GDM1 (cell line): ENCODE data around the gene MROH2A.

ENCODE experiments used
- DNase-seq: peaks from one replicate; lab custom pipeline; 2025; lab: John Stamatoyannopoulos, UW

Gene MROH2A

GRCh38 chr2:233857511-233858141, 79.5 kb downstream of the MROH2A start:
- peak; percentile 8 for DNase-seq

GRCh38 chr2:233858331-233858730, 80.2 kb downstream of the MROH2A start:
- DNase-seq = no peak

DNA sequence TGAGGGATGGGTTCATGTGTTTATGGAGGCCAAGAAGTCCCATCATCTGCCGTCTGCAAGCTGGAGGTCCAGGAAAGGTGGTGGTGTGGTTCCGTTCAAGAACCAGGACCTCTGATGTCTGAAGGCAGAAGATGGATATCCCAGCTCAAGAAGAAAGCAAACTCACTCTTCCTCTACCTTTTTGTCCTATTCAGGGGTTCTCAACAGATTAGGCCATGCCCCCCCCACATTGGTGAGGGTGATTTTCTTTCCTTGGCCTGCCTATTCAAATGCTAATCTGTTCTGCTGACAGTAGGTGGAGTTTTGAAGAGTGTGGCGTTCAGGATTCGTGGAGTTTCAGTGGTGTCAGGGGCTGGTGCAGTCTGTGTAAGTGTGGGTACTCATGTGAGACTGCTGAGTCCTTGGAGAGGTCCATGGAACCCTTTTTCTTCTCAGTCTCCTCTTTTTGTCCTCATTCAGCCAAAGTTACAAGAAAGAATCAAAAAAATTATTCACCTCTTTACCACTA, 84.2 kb downstream of the MROH2A start:
- no peak for DNase-seq

DNA sequence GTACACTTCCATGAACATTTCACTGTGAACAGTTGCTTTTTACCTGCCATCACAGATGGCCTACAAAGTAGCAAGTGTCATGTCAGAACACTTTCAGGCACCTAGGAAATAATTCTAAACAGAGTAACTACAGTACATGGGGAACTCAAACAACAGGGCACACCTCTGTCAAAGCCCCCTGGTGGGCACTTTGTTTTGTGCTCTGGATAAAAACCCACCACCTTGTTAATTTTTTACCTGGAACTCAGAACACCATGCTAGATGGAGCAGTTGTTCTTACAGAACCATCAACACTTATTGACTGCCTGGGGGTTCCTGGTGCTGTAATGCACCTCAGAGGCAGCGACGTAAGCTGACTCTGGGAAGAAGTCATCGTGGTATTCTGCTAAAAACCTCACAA, 87.7 kb downstream of the MROH2A start:
- DNase-seq = no peak

DNA sequence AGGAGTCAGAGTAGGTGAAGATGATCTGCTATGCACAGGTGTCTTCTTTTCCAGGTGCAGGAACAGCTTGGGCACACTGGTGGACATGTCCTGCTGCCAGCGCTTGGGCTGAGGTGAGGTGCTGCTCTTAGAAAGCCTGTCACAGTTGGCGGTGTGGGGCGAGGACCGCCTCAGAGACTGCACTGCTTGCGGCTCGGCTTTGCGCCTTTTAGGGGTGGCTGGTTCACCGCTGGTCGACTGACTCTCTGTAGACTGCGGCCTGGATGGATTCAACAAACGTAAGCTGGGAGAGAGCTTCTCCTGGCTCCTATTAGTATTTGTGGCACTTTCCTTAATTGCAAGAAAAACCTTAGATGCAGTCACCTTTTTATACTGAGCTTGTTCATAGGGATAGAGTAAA, 88.3 kb downstream of the MROH2A start:
- no peak for DNase-seq

- DNase-seq = no peak
These were observed 89.9 kb downstream of the MROH2A start, which contains the start of gene MSL3B for GRCh38 chr2:233867993-233868532. Gene MSL3B (minus strand): TSS chr2:233868386.

DNA sequence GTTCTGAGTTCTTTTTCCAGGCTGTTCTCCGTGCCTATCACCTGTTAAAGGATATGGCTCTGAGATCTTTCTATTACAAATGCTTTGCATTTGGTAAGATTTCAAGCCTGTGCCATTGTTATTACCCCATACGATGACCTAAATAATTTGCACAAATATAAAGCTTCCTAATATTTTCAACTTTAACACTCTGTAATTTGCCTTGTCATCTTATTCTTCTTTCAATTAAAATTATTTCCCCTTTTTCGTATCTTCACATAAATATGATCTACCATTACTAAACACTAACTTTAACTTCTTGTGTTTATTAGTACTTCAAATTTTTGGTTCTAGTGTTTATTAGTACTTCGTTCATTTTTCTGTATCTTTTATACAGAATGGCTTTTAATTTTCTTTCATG, 93.3 kb downstream of the MROH2A start:
- no peak for DNase-seq

DNA sequence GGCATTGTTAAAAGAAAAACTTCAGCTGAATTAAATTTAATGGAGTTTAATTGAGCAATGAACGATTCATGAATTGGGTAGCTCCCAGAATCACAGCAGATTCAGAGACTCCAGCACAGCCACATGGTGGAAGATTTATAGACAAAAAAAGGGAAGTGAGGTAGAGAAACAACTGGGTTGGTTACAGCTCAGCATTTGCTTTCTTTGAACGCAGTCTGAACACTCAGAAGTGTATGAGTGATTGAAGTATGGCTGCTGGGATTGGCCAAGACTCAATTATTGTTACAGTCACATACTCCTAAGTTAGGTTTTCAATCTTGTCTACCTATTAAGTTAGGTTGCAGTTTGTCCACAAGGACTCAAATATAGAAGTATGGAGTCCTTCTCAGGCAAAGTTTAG, 94.0 kb downstream of the MROH2A start:
- DNase-seq = peak; percentile 3

- DNase-seq = no peak
These were observed 104.2 kb downstream of the MROH2A start for GRCh38 chr2:233882353-233882752.
